Spleen (tissue), 11 donors: ENCODE data around the gene TRIM23. TPM values are rescaled to one million over a fixed set of nuclear protein-coding genes. Genes with fewer than 3 reads are reported as not detected.

Experiments
- DNase-seq: peaks from one replicate; pipeline ENCODE4 v3.0.0-alpha.2; 2020
- H3K27ac ChIP-seq, 8 donors: fragments of 200-600 bp; sonication (generic) in 7 of 8; 1 replicate in 4 of 8; 2 replicates in 4 of 8; pipeline versions ENCODE4 v1.5.0 to v1.8.0; 2016 to 2021; ENCODE audit warnings: inconsistent platforms in 4 of 8, mild to moderate bottlenecking in 4 of 8, moderate library complexity in 1 of 8
- H3K27me3 ChIP-seq, 7 donors: fragments of 200-600 bp; sonication (generic) in 6 of 7; replicated peaks in 1 of 7; 1 replicate in 4 of 7; 2 replicates in 3 of 7; pipeline versions ENCODE4 v1.5.0 to v1.8.0; 2016 to 2021; ENCODE audit warnings: inconsistent platforms in 3 of 7, mild to moderate bottlenecking in 1 of 7
- H3K36me3 ChIP-seq, 6 donors: fragments of 200-600 bp; sonication (generic) in 5 of 6; 1 replicate in 4 of 6; 2 replicates in 2 of 6; pipeline versions ENCODE4 v1.5.0 to v1.8.0; 2016 to 2021; ENCODE audit warnings: inconsistent platforms in 2 of 6
- H3K4me1 ChIP-seq, 6 donors: fragments of 200-600 bp; sonication (generic) in 5 of 6; 1 replicate in 3 of 6; 2 replicates in 3 of 6; pipeline versions ENCODE4 v1.5.0 to v1.8.0; 2016 to 2021; ENCODE audit warnings: inconsistent platforms in 3 of 6
- H3K4me3 ChIP-seq, 8 donors: fragments of 200-600 bp; sonication (generic) in 7 of 8; 1 replicate in 4 of 8; 2 replicates in 4 of 8; pipeline versions ENCODE4 v1.5.0 to v1.8.0; 2016 to 2021; ENCODE audit warnings: inconsistent platforms in 4 of 8, mild to moderate bottlenecking in 4 of 8, moderate library complexity in 2 of 8
- H3K9me3 ChIP-seq, 8 donors: fragments of 200-600 bp; sonication (generic) in 7 of 8; 1 replicate in 4 of 8; 2 replicates in 4 of 8; pipeline versions ENCODE4 v1.5.0 to v1.8.0; 2016 to 2021; ENCODE audit warnings: inconsistent platforms in 4 of 8
- POLR2A ChIP-seq, 3 donors: fragments of 450-650 bp; IDR thresholded peaks; one replicate each; pipeline ENCODE4 v1.5.1; 2017; ENCODE audit warnings: antibody characterized with exemption in 3 of 3, mild to moderate bottlenecking in 1 of 3
- POLR2AphosphoS5 ChIP-seq, 3 donors: sonication (generic); formaldehyde crosslinking; IDR thresholded peaks; one replicate each; pipeline ENCODE4 v1.5.1; 2017; ENCODE audit warnings: antibody characterized with exemption in 3 of 3
- WGBS, 5 donors: extraction: QIAGEN DNeasy Blood & Tissue Kit in 3 of 5; methylation state at CpG; one replicate each; pipeline versions ENCODE4 v1.1.5 to v1.1.7; 2013 to 2018; 5-methylcytosine and 5-hydroxymethylcytosine counted together
- intact Hi-C: fragments of 100-400 bp; cut with DNase I; formaldehyde crosslinking; loops from one replicate; pipeline ENCODE4 v1.15.0; 2023; ENCODE audit warnings: low total_unique reads
- polyA plus RNA-seq, 3 donors: library from polyadenylated mRNA; stranded (reverse); fragments of 200-250 nt; gene quantifications; one replicate each; pipeline ENCODE4 v1.2.1, GENCODE V29; 2013
- total RNA-seq, 7 donors: library from RNA; depleted of rRNA in 3 of 7; stranded (reverse); fragments of >200 nt in 3 of 7; fragmentation: NEBNext Ultra II Directional in 4 of 7; extraction: Animal tissue kit (Norgen Biotek cat#: 25700) in 4 of 7; gene quantifications; one replicate each; pipeline versions ENCODE4 v1.1.0 to v1.2.1, GENCODE V29; 2016 to 2021
- TF ChIP-seq, protein P1 (sequence below), 11 experiments: fragments of 200-600 bp in 7 of 11; fragments of 450-650 bp in 4 of 11; sonication (generic) in 4 of 11; IDR thresholded peaks in 8 of 11; conservative IDR thresholded peaks in 3 of 11; 1 replicate in 7 of 11; 2 replicates in 4 of 11; pipeline versions ENCODE4 v1.4.0 to v1.8.0; 2016 to 2021; ENCODE audit warnings: antibody characterized with exemption in 11 of 11, inconsistent platforms in 4 of 11, mild to moderate bottlenecking in 1 of 11
- donor health status: healthy with polysubstance abuse.
- donor health status: DM: no; HTN: no; CAD: no; lungs with moderate emphysema.
- donor health status: DM: no; HTN: no; CAD: no.
- donor health status: Bipolar disorder and iron deficiency.
- donor health status: healthy.
- donor health status: DM: no; HTN: no; CAD: no.
- donor health status: DM: yes; HTN: yes; CAD: no.

The TRIM23 gene
- total and polyA plus RNA-seq, 10 donors = 3.3 to 24.2 (median 16.4) TPM

DNA sequence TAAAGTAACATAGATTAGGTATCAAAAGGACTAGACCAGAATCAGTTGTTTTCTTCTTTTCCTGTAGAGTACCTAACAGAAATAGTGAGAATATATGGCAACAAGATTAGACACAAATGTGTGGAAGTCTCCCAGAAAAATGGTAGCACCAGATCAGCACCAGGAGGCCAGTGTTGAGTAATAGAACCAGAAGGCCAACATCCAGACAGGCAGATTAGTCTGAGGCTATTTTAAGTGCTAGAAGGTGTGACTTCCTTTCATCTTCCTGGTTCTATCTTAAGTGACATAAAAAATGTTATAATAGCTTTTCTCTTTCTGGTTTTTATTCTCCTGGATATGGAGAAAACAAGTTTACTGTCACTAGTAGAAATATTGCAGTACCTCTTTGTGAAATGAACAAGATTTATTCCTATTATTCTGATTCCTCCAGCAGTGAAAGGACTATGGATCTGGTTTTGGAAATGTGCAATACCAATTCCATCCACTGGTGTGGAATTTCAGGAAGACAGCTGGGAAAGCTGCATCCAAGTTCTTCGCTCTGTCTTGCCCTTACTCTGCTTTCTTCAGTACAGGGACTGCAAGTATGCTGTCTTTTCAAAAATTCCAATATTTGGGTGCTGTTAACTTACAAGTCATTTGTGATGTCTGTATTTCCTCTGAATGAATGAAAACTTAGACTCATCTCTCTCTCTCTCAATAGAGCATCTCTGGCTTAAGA lies 39.8 kb upstream of the TRIM23 start:
- Histone ChIP-seq H3K27ac (no peak overlapping the region), H3K27me3 (no peaks in the 10 kb centered on the region), H3K36me3 (peaks cover 0 to 98% (median 15%) of the 10 kb centered on the region in 6 donors), H3K4me3 (no peak overlapping the region), H3K4me1 (peaks cover 0 to 3% (median 0%) of the 10 kb centered on the region in 6 donors), H3K9me3 (no peaks in the 10 kb centered on the region)
- no peak for DNase-seq
- no peak for TF ChIP-seq POLR2A (IDR thresholded peaks at IDR 0.05)
- TF ChIP-seq POLR2AphosphoS5 (IDR thresholded peaks at IDR 0.05) = no peak
- TF ChIP-seq, protein P1, sequence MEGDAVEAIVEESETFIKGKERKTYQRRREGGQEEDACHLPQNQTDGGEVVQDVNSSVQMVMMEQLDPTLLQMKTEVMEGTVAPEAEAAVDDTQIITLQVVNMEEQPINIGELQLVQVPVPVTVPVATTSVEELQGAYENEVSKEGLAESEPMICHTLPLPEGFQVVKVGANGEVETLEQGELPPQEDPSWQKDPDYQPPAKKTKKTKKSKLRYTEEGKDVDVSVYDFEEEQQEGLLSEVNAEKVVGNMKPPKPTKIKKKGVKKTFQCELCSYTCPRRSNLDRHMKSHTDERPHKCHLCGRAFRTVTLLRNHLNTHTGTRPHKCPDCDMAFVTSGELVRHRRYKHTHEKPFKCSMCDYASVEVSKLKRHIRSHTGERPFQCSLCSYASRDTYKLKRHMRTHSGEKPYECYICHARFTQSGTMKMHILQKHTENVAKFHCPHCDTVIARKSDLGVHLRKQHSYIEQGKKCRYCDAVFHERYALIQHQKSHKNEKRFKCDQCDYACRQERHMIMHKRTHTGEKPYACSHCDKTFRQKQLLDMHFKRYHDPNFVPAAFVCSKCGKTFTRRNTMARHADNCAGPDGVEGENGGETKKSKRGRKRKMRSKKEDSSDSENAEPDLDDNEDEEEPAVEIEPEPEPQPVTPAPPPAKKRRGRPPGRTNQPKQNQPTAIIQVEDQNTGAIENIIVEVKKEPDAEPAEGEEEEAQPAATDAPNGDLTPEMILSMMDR (IDR thresholded peaks at IDR 0.05 in 8 of 11, conservative IDR thresholded peaks at IDR 0.05 in 3 of 11) = peak in 1 of 11 experiments; percentile 27
- intact Hi-C loops = no loop called here
- 85 to 97% (median 95%) methylated on average over 1 of the region's 1 CpG for WGBS, 5 donors

DNA sequence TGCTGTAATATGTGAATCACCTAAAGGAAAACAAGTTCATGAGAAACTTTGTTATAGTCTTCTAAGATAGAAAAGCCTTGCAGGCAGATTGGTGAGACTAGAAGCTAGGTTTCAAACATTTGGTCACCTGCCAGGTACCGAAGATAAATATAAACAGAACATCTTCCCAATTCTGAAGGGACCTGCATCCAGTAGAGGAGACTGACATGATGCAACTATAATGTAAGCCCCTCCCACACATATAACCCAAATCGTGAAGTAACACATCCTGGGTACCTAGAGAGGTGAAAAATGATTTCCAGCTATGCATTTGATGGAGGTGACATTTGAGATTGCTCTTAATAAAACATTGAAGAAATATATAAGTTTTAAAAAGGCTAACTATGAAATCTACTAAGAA lies 30.6 kb upstream of the TRIM23 start:
- no peak overlapping the region for H3K27ac ChIP-seq
- TF ChIP-seq POLR2A (IDR thresholded peaks at IDR 0.05) (no peak), POLR2AphosphoS5 (IDR thresholded peaks at IDR 0.05) (no peak)
- TF ChIP-seq, protein P1 (IDR thresholded peaks at IDR 0.05 in 8 of 11, conservative IDR thresholded peaks at IDR 0.05 in 3 of 11) = no peak
- no peak for DNase-seq
- H3K4me3 ChIP-seq = no peak overlapping the region
- H3K36me3 ChIP-seq = peaks cover 0 to 78% (median 21%) of the 10 kb centered on the region in 6 donors
- no peaks in the 10 kb centered on the region for H3K9me3 ChIP-seq
- intact Hi-C loops = no loop called here
- no peaks in the 10 kb centered on the region for H3K4me1 ChIP-seq
- H3K27me3 ChIP-seq = no peaks in the 10 kb centered on the region
- WGBS, 5 donors = 82 to 90% (median 83%) methylated on average over 2 of the region's 2 CpGs

DNA sequence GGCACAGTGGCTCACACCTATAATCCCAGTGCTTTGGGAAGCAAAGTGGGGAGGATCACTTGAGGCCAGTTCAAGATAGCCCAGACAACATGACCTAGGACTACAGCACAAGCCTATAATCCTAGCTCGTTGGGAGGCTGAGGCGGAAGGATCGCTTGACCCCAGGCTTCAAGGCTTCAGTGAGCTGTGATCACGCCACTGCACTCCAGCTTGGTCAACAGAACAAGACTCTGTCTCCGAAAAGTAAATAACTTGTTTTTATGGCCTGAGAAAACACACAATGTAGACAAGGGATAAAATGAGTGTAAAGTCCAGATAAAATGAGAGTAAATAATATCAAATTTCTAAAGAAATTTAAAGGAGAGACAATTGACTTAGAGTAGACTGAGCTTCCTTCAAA lies 27.0 kb upstream of the TRIM23 start:
- H3K9me3 ChIP-seq = no peaks in the 10 kb centered on the region
- H3K36me3 ChIP-seq = peaks cover 0 to 81% (median 19%) of the 10 kb centered on the region in 6 donors
- WGBS, 5 donors = 76 to 98% (median 87%) methylated on average over 5 of the region's 5 CpGs
- no peaks in the 10 kb centered on the region for H3K4me1 ChIP-seq
- intact Hi-C loops = no loop called here
- no peak for DNase-seq
- no peaks in the 10 kb centered on the region for H3K27me3 ChIP-seq
- H3K4me3 ChIP-seq = no peak overlapping the region
- H3K27ac ChIP-seq = no peak overlapping the region
- TF ChIP-seq, protein P1 (IDR thresholded peaks at IDR 0.05 in 8 of 11, conservative IDR thresholded peaks at IDR 0.05 in 3 of 11) = no peak
- TF ChIP-seq POLR2AphosphoS5 (IDR thresholded peaks at IDR 0.05) = no peak
- no peak for TF ChIP-seq POLR2A (IDR thresholded peaks at IDR 0.05)

DNA sequence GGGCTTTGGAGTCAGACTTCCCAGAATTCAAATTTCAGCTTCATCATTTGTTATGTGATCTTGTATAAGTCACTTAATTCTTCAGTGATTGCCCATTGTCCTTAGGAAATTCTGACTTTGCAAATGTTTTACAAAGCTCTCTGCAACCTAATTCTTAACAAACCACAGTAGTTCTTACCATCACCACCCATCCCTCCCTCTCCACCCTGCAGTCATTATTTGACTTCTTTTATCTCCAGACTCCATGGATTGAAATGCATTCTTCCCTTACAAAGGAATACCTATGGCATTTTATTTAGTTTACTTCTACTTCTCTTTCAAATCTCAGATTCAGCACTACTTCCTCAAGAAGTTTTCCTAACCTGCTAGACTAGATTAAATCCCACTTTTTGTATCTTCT lies 23.8 kb upstream of the TRIM23 start:
- no peak for DNase-seq
- Histone ChIP-seq H3K27ac (no peak overlapping the region), H3K4me3 (no peak overlapping the region), H3K36me3 (peaks cover 0 to 87% (median 15%) of the 10 kb centered on the region in 6 donors), H3K27me3 (no peaks in the 10 kb centered on the region), H3K4me1 (no peaks in the 10 kb centered on the region), H3K9me3 (no peaks in the 10 kb centered on the region)
- intact Hi-C loops = no loop called here
- TF ChIP-seq POLR2A (IDR thresholded peaks at IDR 0.05) (no peak), POLR2AphosphoS5 (IDR thresholded peaks at IDR 0.05) (no peak)
- TF ChIP-seq, protein P1 (IDR thresholded peaks at IDR 0.05 in 8 of 11, conservative IDR thresholded peaks at IDR 0.05 in 3 of 11) = no peak
